SK-N-SH (cell line): Measurements from ENCODE around the gene ACE.

ENCODE experiments used
- CTCF ChIP-seq: fragments of 200-600 bp; sonication (generic); IDR thresholded peaks from 2 replicates; pipeline ENCODE4 v1.6.1; 2017; ENCODE audit warnings: antibody characterized with exemption, mild to moderate bottlenecking, moderate library complexity
- EP300 ChIP-seq, 2 experiments: IDR thresholded peaks; 2 replicates each; pipeline versions ENCODE4 v1.4.0 to v1.6.1; 2012; ENCODE audit warnings: borderline replicate concordance in 1 of 2, low read depth in 1 of 2, low read length in 1 of 2
- MAX ChIP-seq: IDR thresholded peaks from 2 replicates; pipeline ENCODE4 v1.4.0; 2012; ENCODE audit warnings: low read depth
- RAD21 ChIP-seq: IDR thresholded peaks from 2 replicates; pipeline ENCODE4 v1.6.1; 2012; ENCODE audit warnings: mild to moderate bottlenecking, low read length

GRCh38 chr17:63517825-63518534, 41.1 kb downstream of the ACE start:
- TF ChIP-seq CTCF (no peak), RAD21 (no peak), MAX (no peak), EP300 (IDR thresholded peaks at IDR 0.05; ENCODE audit: borderline replicate concordance in 1 of 2, low read depth in 1 of 2, low read length in 1 of 2) (no peak)
